Fibroblast of skin of left quadriceps (primary cell): ENCODE results near the gene DNAJA3.

ENCODE experiments used
- DNase-seq, 2 experiments: peaks; one replicate each; pipeline ENCODE4 v3.0.0-alpha.2; 2013; ENCODE audit warnings: low read depth in 2 of 2

DNAJA3 gene

DNA sequence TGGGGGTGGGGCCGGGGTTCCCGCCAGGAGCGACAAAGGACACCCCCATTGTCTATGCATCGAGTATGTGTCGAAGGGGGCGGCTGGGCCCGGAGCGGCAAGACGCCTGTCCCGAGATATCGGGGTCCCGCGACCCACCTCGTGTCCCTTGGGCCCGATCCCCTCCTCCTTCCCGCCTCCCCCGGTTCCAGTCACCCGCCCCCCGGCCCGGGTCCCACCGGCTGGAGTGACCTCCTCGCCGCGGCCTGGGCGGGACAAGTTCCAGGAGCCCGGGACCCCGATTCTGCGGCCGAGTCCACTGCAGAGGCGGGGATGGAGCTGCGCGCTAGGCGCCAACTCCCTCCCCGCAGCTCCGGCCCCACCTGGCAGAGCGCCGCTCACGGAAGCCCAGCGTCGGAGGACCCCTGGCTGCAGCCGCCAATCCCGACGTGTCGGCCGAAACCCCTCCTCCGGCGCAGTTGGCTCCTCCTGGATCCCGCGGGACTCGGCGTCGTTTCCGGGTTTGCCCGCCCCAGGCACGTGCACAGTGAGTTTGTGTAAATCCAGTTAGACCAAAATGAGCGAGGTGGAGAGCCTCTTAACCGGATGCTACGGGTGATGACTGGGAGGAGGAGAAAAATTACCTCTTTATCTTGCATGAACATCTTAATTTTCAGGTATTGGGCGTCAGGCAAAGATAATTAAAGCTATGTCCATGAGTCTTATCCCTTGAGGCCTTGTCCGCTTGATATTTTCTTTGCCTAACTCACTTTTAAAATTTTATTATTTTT is 48.7 kb downstream of the DNAJA3 start, which contains the start of gene NMRAL1:
TSS of gene NMRAL1 (minus strand) at position 434 of the 770 bp plus-strand sequence. CDS start 493 bp downstream, outside the sequence.
- peak; percentile 79 to 81 for DNase-seq

DNA sequence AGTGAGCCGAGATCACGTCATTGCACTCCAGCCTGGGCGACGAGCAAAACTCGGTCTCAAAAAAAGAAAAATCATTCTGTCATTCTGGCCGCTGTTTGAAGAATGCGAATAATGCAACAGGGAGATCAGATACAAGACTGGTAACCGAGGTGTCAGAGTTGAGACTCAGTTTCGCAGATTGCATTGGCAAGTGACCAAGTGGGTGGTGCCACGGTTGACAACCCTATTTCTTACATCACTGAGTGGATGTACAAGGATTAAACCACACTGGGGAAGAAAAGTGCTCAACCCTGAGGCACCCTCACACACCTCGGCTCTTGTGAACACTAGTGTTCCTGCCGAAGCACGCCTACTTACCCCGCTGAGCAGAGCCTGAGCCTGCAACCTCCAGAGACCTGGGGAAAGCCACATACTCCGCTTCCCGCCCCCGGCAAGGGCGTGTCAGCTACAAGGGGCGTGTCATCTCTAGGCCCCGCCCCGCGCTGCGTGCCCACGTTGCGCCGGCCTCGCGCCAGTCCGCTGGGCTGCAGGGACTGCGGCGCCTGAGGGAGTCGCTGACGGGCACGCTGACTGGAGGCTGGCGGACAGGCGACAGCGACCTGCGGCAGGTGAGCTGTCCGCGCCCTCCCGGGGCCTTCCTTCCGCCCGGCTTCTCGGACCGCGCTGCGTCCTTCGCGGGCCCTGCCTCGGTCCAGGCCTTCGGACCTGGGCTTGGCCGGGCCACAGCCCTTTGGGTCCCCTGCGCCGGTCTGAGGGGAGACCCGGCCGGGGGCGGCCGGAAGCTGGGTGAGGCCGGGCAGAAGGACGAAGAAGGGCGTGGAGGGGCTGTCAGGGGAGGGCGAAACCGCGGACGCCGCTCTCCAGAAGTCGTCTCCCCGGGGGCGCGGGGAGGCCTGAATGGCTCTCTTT is 50.5 kb downstream of the DNAJA3 start, which contains the start of gene HMOX2:
TSS of gene HMOX2 (plus strand) at position 519 of the 909 bp plus-strand sequence. CDS start 29,127 bp downstream, outside the sequence.
- peak; percentile 75 to 78 for DNase-seq

- no peak for DNase-seq
These were observed 52.3 kb downstream of the DNAJA3 start for GRCh38 chr16:4477966-4478365.

DNA sequence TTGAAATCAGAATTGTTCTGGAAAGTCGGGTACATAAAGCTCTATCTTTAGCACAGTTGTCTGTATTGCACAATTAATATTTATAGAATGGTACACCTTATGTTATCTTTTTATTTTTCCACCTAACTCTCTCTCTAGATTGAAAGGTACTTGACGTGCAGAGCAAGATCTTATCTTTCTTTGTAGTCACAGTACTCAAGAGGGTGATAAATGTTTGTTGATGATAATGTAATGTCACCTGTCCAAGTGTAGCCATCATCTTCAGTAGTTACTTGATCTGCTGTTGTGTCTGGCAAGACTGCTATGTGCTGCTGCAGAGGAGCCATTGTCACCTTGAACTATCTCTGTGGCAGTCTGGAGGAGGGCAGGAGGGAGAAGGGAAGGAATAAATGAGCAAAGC is 55.9 kb downstream of the DNAJA3 start:
- no peak for DNase-seq

GRCh38 chr16:4481963-4482362 is 56.3 kb downstream of the DNAJA3 start:
- DNase-seq: no peak

GRCh38 chr16:4486126-4486893 is 60.6 kb downstream of the DNAJA3 start:
- DNase-seq: no peak

- peak in 1 of 2 experiments; percentile 48 for DNase-seq
These were observed 62.4 kb downstream of the DNAJA3 start for GRCh38 chr16:4487955-4488498.

GRCh38 chr16:4488499-4488967 is 62.9 kb downstream of the DNAJA3 start:
- no peak for DNase-seq

GRCh38 chr16:4489030-4489429 is 63.4 kb downstream of the DNAJA3 start:
- peak; percentile 75 for DNase-seq

DNA sequence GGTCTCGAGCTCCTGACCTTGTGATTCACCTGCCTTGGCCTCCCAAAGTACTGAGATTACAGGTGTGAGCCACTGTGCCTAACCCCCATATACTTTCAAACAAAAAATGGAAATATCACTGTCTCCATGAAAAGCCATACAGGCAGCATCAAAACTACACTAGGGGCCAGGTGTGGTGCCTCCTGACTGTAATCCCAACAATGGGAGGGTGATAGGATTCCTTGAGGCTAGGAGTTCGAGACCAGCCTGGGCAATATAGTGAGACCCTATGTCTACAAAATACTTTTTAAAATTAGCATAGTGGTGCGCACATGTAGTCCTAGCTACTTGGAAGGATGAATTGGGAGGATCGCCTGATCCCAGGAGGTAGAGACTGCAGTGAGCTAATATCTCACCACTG is 66.2 kb downstream of the DNAJA3 start:
- no peak for DNase-seq

DNA sequence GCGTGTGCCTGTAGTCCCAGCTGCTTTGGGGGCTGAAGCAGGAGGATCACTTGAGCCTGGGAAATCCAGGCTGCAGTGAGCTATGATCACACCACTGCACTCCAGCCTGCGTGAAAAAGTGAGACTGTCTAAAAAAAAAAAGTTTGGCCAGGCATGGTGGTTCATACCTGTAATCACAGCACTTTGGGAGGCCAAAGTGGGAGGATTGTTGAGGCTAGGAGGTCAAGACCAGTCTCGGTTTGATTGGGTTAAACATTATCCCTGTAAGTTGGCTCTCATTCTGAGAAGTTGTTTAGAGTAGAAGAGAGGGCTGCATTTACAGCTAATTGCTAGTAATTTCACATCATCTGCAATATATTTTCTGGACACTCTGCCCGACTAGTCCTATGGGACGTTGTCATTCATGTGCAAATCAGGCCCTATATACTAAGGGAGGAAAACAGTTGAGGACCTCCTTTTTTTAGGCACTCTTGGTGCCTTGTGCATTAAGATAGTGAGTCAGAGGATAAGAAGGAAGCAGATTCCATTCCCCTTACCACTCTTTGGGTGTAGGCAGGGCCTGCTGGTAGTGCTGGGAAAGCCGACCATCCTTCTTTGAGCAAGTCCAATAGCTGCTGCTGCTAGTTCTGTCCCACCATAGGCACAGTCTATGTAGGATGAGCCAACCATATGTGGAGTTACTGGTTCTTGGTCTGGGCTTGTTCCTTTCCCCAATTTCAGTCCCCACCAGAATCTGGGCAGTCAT is 69.2 kb downstream of the DNAJA3 start:
- DNase-seq: peak; percentile 48 to 49

DNA sequence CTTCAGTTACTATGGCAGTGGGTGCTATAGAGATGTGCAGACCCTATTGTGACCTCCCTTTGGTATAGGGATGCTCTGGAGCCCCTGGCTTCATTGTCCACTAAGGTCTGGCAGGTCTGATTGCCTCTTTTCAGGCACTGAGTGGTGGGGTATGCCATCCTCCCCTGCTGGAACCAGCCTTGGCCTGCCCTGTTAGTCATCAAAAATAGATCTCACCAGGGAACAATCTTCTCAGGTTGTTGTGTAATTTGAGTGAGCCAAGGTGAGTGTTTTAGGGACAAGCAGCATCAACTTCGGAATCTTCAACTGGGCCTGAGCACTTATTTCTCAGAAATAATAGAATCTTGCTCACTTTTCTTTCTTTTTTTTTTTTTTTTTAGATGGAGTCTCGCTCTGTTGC is 70.1 kb downstream of the DNAJA3 start:
- no peak for DNase-seq

DNA sequence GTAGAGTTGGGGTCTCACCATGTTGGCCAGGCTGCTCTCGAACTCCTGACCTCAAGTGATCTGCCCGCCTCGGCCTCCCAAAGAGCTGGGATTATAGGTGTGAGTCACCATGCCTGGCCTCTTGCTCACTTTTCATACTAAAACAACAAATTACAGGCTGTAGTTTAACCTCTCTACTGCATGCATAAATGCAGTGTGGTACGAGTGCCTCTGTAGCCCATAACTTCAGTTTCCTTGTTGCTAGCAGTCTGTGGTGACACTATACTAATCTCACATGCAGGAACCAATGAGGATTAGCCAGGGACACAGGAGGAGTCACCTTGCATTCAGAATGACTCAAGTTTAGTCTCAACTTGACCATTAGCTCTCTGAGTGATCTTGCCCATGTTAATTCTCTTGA is 70.6 kb downstream of the DNAJA3 start:
- no peak for DNase-seq

GRCh38 chr16:4498546-4499195 is 73.0 kb downstream of the DNAJA3 start:
- no peak for DNase-seq

DNA sequence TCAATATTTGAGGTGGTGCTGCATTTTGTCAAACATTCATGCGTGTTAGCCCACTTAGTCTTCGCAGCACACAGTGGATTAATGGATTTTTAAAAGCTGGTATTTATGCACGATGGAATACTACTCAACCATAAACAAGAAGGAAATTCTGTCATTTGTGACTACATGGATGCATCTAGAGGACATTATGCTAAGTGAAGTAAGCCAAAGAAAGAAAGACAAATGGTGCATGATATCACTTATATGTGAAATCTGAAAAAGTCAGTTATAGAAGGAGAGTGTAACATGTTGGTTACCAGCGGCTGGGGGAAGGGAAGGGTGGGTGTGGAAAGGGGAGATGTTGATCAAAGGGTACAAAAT is 73.5 kb downstream of the DNAJA3 start:
- DNase-seq: no peak

DNA sequence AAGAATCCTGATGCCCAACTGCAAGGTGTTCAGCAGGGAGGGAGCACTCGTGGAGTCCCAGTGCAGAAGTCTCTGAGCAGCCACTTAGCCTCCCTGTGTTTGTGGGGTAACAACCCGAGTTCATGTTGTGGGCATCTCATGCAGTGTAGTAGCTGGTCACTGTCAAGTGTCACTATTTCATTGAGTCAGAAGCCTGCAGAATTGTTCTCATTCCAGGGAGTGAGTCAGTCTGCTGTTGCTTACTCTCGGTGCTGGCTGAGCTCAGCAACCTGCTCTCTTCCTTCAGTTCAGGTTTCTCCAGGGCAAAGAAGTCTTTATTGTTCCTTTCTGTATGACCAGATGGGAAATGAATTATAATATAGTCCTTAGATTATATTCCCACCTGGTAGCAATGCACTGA is 74.6 kb downstream of the DNAJA3 start:
- peak; percentile 45 to 46 for DNase-seq

GRCh38 chr16:4501071-4501478 is 75.4 kb downstream of the DNAJA3 start:
- DNase-seq: no peak

DNA sequence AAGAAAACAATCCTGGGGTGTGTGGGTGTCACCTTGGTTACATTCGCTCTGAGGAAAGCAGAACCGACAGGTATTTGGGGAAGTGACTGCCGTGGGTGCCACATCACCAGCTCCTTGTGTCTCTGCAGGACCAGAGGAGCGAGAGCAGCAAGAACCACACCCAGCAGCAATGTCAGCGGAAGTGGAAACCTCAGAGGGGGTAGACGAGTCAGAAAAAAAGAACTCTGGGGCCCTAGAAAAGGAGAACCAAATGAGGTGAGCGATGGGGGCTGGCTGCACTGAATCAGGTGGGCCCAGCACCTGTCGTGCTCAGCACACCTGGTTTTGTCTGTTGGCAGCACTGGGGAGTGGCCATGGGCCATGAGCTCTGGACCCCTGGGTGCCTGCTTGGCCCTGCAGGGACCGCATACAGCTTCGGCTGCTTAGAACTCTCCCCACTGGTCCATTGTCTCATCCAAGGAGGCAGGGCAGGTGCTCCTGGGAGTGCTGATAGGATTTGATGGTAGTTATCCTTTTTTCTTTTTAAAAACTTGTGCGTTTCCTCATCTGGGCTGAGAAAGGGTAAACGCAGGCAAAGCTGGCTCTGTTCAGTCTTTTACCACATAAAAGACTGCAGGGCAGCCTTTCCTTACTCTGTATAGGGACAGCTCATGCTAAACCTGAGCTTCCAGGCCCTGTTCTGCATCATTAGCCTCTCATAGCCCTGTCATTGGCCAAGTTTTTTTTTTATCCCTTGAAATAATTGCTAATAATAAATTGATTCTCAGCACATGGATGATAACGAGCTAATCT is 79.9 kb downstream of the DNAJA3 start:
- no peak for DNase-seq
